ENCODE data around the gene TUBB. TPM values are rescaled to one million over a fixed set of nuclear protein-coding genes. Genes with fewer than 3 reads are reported as not detected.

The TUBB gene
- total RNA-seq, 1 donor from 2014 or later = 187 TPM

DNA sequence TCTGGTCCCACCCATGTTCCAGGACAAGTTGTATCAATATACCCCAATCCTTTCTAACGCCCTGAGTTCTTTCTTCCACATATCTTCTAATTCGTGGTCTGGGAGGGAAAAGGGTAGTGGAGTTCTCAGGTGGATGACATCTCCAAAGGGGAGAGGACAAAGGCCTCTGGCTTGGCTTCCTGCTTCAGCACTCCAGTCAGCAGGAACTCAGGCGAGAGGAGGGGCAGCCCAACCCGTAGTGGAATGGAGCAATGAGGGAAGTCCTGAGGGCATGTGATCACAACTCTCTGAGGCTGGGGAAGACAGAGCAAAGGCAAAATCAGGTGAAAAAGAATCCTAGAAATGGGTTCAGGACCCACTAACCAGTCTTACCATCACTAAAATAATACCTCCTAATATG lies 19.8 kb upstream of the TUBB start:
- peaks cover 29% of the 10 kb centered on the region for H3K36me3 ChIP-seq
- TF ChIP-seq, protein P1, sequence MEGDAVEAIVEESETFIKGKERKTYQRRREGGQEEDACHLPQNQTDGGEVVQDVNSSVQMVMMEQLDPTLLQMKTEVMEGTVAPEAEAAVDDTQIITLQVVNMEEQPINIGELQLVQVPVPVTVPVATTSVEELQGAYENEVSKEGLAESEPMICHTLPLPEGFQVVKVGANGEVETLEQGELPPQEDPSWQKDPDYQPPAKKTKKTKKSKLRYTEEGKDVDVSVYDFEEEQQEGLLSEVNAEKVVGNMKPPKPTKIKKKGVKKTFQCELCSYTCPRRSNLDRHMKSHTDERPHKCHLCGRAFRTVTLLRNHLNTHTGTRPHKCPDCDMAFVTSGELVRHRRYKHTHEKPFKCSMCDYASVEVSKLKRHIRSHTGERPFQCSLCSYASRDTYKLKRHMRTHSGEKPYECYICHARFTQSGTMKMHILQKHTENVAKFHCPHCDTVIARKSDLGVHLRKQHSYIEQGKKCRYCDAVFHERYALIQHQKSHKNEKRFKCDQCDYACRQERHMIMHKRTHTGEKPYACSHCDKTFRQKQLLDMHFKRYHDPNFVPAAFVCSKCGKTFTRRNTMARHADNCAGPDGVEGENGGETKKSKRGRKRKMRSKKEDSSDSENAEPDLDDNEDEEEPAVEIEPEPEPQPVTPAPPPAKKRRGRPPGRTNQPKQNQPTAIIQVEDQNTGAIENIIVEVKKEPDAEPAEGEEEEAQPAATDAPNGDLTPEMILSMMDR (IDR thresholded peaks at IDR 0.05; ENCODE audit: borderline replicate concordance) = no peak

DNA sequence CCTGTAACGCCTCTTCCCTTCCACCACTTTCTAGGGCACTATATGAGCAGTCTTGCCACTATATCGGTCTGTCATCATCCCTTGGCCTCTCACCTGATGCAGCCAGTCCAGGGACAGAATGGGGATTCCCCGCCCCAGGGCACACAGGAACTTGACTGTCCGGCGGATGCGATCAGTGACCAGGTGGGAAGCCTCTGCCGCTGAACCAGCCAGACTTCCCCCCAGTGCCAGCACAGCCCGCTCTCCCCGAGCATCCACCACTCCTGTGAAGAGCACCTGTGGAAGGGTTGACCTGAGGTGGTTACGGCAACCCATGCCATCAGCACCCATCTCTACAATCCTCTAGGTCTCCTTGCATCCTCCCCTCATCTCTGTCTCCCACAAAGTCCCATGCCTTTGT lies 17.1 kb upstream of the TUBB start:
- DNase-seq = no peak
- H3K36me3 ChIP-seq = peaks cover 56% of the 10 kb centered on the region
- TF ChIP-seq, protein P1 (IDR thresholded peaks at IDR 0.05; ENCODE audit: borderline replicate concordance) = no peak
- H3K27me3 ChIP-seq (ENCODE audit: low read depth) = no peaks in the 10 kb centered on the region
- no peak overlapping the region for H3K27ac ChIP-seq (replicated peaks)
- no peaks in the 10 kb centered on the region for H3K9me3 ChIP-seq (replicated peaks)
- no peak overlapping the region for H3K4me3 ChIP-seq
- intact Hi-C loops (cut with micrococcal nuclease) = no loop called here
- H3K4me1 ChIP-seq = peaks cover 19% of the 10 kb centered on the region

More for the DNA sequence above, 19.8 kb upstream of the TUBB start:
- no peak for DNase-seq
- no peak overlapping the region for H3K4me3 ChIP-seq
- peak overlapping the region; percentile 27 for H3K27ac ChIP-seq (replicated peaks)
- H3K27me3 ChIP-seq (ENCODE audit: low read depth) = no peaks in the 10 kb centered on the region
- peaks cover 12% of the 10 kb centered on the region for H3K4me1 ChIP-seq
- H3K9me3 ChIP-seq (replicated peaks) = no peaks in the 10 kb centered on the region
- intact Hi-C loops (cut with micrococcal nuclease) = no loop called here

DNA sequence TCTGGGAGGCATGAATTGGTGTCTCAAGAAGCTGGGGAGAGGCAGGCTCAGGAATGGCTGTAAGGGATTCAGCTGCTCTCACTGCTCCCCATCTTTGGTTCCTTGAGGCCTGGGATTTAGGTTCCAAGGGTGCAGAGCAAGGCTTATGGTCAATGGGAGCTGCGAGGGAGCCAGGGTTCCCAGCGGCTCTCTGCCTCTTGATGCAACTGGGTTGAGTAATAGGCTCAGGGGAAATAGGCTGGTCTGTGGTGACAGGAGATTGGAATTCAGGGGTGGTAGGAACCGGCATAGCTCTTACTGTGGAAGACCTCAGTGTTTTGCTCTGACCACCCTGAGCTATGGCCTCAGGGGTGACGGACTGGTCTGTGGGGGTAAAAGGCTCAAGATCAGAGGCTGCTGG lies 16.3 kb upstream of the TUBB start:
- no peak overlapping the region for H3K4me3 ChIP-seq
- no peak for DNase-seq
- no peak overlapping the region for H3K27ac ChIP-seq (replicated peaks)
- TF ChIP-seq, protein P1 (IDR thresholded peaks at IDR 0.05; ENCODE audit: borderline replicate concordance) = no peak
- H3K36me3 ChIP-seq = peaks cover 61% of the 10 kb centered on the region
- H3K9me3 ChIP-seq (replicated peaks) = no peaks in the 10 kb centered on the region
- no peaks in the 10 kb centered on the region for H3K27me3 ChIP-seq (ENCODE audit: low read depth)
- intact Hi-C loops (cut with micrococcal nuclease) = no loop called here
- peaks cover 19% of the 10 kb centered on the region for H3K4me1 ChIP-seq

DNA sequence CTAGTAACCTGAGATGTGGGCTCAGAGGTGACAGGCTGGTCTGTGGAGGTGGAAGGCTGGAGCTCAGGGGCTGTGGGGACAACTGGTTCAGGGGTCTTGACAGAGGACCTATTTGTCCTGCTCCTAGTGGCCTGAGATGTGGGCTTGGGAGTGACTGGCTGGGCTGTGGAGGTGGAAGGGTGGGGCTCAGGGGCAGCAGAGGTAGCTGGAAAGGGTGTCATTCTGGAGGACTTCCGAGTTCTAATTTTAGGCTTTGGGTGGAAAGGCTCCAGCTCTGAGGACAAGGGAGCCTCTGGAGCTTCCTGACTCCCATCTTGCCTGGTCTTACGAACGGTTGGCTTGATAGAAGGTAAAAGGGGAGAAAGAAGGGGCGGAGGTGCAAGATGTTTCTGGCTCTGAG lies 14.5 kb upstream of the TUBB start:
- Histone ChIP-seq H3K27ac (replicated peaks) (peak overlapping the region; percentile 33), H3K36me3 (peaks cover 67% of the 10 kb centered on the region), H3K9me3 (replicated peaks) (no peaks in the 10 kb centered on the region), H3K27me3 (ENCODE audit: low read depth) (no peaks in the 10 kb centered on the region), H3K4me3 (no peak overlapping the region), H3K4me1 (peaks cover 9% of the 10 kb centered on the region)
- TF ChIP-seq, protein P1 (IDR thresholded peaks at IDR 0.05; ENCODE audit: borderline replicate concordance) = no peak
- no peak for DNase-seq
- intact Hi-C loops (cut with micrococcal nuclease) = no loop called here

DNA sequence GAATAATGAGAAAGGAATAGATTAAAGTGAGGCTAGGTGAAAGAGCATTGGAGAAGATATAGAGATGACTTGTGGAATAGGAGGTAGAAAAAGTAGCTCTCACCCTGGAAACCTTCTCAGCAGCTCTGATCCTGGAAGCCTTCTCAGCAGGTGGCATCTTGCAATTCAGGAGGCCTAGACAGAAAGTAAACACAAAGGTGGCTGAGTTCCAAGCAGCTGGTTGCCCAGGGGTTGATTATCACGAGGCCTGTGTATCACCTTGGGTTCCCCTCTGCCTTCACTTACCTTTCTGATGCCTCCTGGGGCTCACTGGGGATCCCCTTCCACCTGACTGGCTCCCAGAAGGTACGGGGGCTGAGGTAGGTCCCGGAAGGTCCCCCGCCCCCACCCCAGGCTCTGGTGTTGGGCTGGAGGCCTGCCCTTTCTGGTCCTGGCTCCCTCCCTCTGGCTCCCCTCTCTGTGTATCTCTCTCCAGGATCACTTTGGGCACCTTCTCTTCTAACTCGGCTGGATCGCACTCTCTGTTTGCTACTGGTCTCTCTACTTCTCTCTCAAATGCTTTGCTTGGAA lies 12.8 kb upstream of the TUBB start:
- Histone ChIP-seq H3K27me3 (ENCODE audit: low read depth) (no peaks in the 10 kb centered on the region), H3K4me3 (no peak overlapping the region), H3K27ac (replicated peaks) (no peak overlapping the region), H3K4me1 (peaks cover 9% of the 10 kb centered on the region), H3K9me3 (replicated peaks) (no peaks in the 10 kb centered on the region), H3K36me3 (peaks cover 79% of the 10 kb centered on the region)
- DNase-seq = no peak
- intact Hi-C loops (cut with micrococcal nuclease) = no loop called here
- TF ChIP-seq, protein P1 (IDR thresholded peaks at IDR 0.05; ENCODE audit: borderline replicate concordance) = no peak
